GM19397 (cell line): ENCODE data around the gene GCFC2.

Experiments used
- ATAC-seq: cut with Tn5 transposase; IDR thresholded peaks from one replicate; pipeline ENCODE4 v1.9.1; 2021; ENCODE audit warnings: mild to moderate bottlenecking, moderate library complexity; ENCODE audit not compliant: unreplicated experiment

Gene GCFC2

GRCh38 chr2:75632091-75632701 lies 78.5 kb downstream of the GCFC2 start:
- no peak for ATAC-seq

- peak; percentile 88 for ATAC-seq
Observed at GRCh38 chr2:75627902-75628504, 82.7 kb downstream of the GCFC2 start.

- ATAC-seq = no peak
Observed at GRCh38 chr2:75622929-75623328, 87.8 kb downstream of the GCFC2 start.

DNA sequence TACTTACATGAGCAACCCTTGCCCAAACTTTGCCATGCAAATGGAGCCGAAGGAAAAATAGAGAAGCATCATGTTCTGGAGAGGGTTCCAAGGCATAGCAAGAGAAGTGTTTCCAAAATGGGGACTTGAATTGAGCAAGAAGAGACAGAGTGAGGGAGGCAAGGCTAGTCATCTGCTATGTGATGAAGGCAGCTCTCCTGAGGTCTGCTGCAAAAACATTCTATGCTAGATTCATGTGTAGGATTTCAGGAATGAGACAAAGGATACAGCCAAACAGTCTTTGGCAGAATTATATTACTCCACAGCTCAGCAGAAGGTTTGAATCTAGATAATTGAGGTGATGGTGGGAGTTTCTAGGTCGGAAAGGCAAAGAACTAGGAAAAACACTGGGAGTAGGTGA lies 88.2 kb downstream of the GCFC2 start:
- ATAC-seq = no peak

DNA sequence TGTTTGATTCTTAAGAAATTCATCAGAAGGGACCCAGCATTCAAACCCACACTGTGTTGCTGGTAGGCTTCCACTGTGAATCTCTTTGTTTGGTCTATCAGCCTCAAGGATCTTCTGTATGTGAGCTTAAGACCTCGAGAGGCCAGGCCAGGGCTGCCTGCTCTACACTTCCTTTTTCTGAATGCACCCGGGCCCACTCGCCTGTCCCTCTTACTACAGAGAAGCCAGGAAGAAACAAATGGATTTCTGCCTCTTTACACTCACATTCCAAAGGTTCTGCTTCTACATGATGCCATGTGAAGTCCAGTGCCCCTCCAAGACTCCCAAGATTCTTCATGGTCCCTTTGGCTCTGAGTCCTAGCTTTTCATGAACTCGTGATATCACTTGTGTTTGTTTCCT lies 89.5 kb downstream of the GCFC2 start:
- no peak for ATAC-seq

DNA sequence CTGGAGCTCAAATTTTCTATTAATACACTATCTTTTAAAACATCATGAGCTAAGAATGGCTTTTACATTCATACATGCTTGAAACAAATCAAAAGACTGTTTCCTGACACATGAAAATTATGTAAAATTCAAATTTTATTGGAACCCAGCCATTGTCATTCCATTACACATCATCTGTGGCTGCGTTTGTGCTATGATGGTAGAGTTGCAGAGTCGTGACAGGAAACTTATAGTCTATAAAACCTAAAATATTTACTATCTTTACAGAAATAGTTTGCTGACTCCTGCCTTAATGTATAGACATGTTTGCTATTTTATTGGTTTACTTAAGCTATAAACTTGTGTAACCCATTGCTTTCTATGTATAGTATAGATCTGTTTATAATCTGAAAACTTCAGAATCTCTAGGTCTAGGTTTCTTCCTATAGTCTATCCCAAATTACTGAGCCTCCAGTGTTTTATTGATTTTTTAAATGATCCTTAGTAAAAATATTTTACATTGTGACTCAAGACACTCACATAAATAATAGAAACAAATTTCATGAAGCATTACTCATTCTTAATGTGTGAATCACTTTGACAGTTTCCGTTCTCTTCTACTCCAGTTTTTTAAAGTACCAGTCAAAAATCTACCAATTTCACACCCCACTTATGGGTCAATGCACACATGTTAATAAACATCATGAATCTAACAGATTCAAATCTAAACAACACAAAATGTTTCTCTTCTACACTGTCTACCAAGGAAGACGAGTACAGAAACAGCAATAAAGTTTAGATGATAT lies 90.6 kb downstream of the GCFC2 start:
- ATAC-seq = no peak

GRCh38 chr2:75616933-75617332 lies 93.8 kb downstream of the GCFC2 start:
- ATAC-seq = no peak

- ATAC-seq = no peak
Observed at GRCh38 chr2:75616406-75616805, 94.3 kb downstream of the GCFC2 start.

DNA sequence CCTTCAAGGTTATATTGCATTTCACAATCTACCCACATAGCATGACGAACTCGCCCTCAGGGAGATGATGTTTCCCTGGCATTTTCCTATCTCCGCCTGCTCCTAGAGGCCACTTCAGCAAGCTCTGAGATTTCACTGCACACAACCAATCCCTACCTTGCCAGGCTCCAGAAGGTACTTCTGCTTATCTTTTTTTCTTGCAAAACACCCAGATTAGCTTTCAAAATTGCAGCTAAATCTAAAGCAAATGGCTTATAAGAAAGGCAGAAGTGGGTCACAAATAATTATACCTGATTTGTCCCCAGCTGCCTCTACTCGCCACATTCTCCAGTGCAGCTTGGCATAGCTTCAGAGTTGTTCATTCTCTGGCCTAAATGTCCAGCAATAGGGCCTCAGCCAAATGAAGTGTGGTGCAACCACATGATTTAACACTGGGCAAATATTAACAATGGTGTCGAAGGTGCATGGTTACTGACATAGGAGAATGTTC lies 96.5 kb downstream of the GCFC2 start:
- ATAC-seq = no peak

- ATAC-seq = no peak
Observed at GRCh38 chr2:75612862-75613243, 97.9 kb downstream of the GCFC2 start.
